ENCODE data around the gene ETS1. TPM values are rescaled to one million over a fixed set of nuclear protein-coding genes. Genes with fewer than 3 reads are reported as not detected.

The ETS1 gene
- total RNA-seq, 4 donors from 2014 or later, result 46.3 to 70.6 (median 57.6) TPM

- Histone ChIP-seq H3K36me3 (no peaks in the 10 kb centered on the region), H3K27ac (no peak overlapping the region), H3K9me3 (no peaks in the 10 kb centered on the region), H3K4me1 (peaks cover 0 to 68% (median 30%) of the 10 kb centered on the region in 4 donors), H3K27me3 (no peaks in the 10 kb centered on the region), H3K4me3 (no peak overlapping the region)
- DNase-seq (ENCODE audit: low spot score in 2 of 2), result no peak
- WGBS, 2 donors, result 85 to 100% methylated on average over 2 of the region's 2 CpGs
- no peak for TF ChIP-seq POLR2A (IDR thresholded peaks at IDR 0.05)
- no peak for TF ChIP-seq EP300 (IDR thresholded peaks at IDR 0.05)
- TF ChIP-seq CTCF (IDR thresholded peaks at IDR 0.05), result no peak
These were observed 60.3 kb downstream of the ETS1 start for GRCh38 chr11:128527046-128527445.

- peaks cover 0 to 56% (median 30%) of the 10 kb centered on the region in 4 donors for H3K4me1 ChIP-seq
- peak overlapping the region in 3 of 4 donors; percentile 21 to 99 (median 65) for H3K27ac ChIP-seq
- no peaks in the 10 kb centered on the region for H3K27me3 ChIP-seq
- no peaks in the 10 kb centered on the region for H3K9me3 ChIP-seq
- TF ChIP-seq CTCF (IDR thresholded peaks at IDR 0.05) (no peak), POLR2A (IDR thresholded peaks at IDR 0.05) (no peak), EP300 (IDR thresholded peaks at IDR 0.05) (no peak)
- H3K4me3 ChIP-seq, result no peak overlapping the region
- 28 to 30% methylated on average over 1 of the region's 1 CpG for WGBS, 2 donors
- DNase-seq (ENCODE audit: low spot score in 2 of 2), result no peak
- no peaks in the 10 kb centered on the region for H3K36me3 ChIP-seq
These were observed 61.7 kb downstream of the ETS1 start for GRCh38 chr11:128525411-128526243.

- Histone ChIP-seq H3K27me3 (no peaks in the 10 kb centered on the region), H3K4me3 (no peak overlapping the region), H3K9me3 (no peaks in the 10 kb centered on the region), H3K4me1 (peaks cover 0 to 59% (median 32%) of the 10 kb centered on the region in 4 donors), H3K27ac (peak overlapping the region in 3 of 4 donors; percentile 96 to 99 (median 97)), H3K36me3 (no peaks in the 10 kb centered on the region)
- DNase-seq (ENCODE audit: low spot score in 2 of 2), result no peak
- TF ChIP-seq EP300 (IDR thresholded peaks at IDR 0.05) (no peak), POLR2A (IDR thresholded peaks at IDR 0.05) (no peak), CTCF (IDR thresholded peaks at IDR 0.05) (no peak)
- WGBS, 2 donors, result 95% methylated on average over 4 of the region's 4 CpGs
These were observed 63.2 kb downstream of the ETS1 start for GRCh38 chr11:128524172-128524571.

- TF ChIP-seq POLR2A (IDR thresholded peaks at IDR 0.05) (no peak), EP300 (IDR thresholded peaks at IDR 0.05) (no peak), CTCF (IDR thresholded peaks at IDR 0.05) (no peak)
- Histone ChIP-seq H3K9me3 (no peaks in the 10 kb centered on the region), H3K4me3 (no peak overlapping the region), H3K27me3 (no peaks in the 10 kb centered on the region), H3K36me3 (no peaks in the 10 kb centered on the region), H3K27ac (peak overlapping the region in 3 of 4 donors; percentile 96 to 99 (median 97)), H3K4me1 (peaks cover 0 to 64% (median 37%) of the 10 kb centered on the region in 4 donors)
- DNase-seq (ENCODE audit: low spot score in 2 of 2), result no peak
- WGBS, 2 donors, result 25 to 43% methylated on average over 2 of the region's 2 CpGs
These were observed 63.7 kb downstream of the ETS1 start for GRCh38 chr11:128523641-128524040.

GRCh38 chr11:128522943-128523518 is 64.3 kb downstream of the ETS1 start:
- Histone ChIP-seq H3K4me3 (peak overlapping the region; percentile 72 to 96 (median 86)), H3K27ac (peak overlapping the region; percentile 85 to 99 (median 96)), H3K36me3 (no peaks in the 10 kb centered on the region), H3K27me3 (no peaks in the 10 kb centered on the region), H3K4me1 (peaks cover 0 to 70% (median 38%) of the 10 kb centered on the region in 4 donors), H3K9me3 (no peaks in the 10 kb centered on the region)
- DNase-seq (ENCODE audit: low spot score in 2 of 2), result no peak
- no peak for TF ChIP-seq POLR2A (IDR thresholded peaks at IDR 0.05)
- TF ChIP-seq CTCF (IDR thresholded peaks at IDR 0.05), result no peak
- no peak for TF ChIP-seq EP300 (IDR thresholded peaks at IDR 0.05)
- WGBS, 2 donors, result 21 to 25% methylated on average over 6 of the region's 6 CpGs
